ENCODE data around the gene MVK. TPM values are rescaled to one million over a fixed set of nuclear protein-coding genes. Genes with fewer than 3 reads are reported as not detected.
A peak's percentile ranks its signal among the peaks of the same experiment; 100 is the strongest.

Gene MVK
- total and polyA plus RNA-seq, 2 experiments from 2014 or later = 18.3 to 34.3 TPM

- TF ChIP-seq EZH2phosphoT487 (IDR thresholded peaks at IDR 0.05; ENCODE audit: low read depth, severe bottlenecking, unreplicated experiment) (no peak), CTCF (IDR thresholded peaks at IDR 0.05; ENCODE audit: poor library complexity) (peak; percentile 98), EZH2 (IDR thresholded peaks at IDR 0.05; ENCODE audit: borderline replicate concordance) (no peak)
- H2AFZ ChIP-seq = no peak overlapping the region
These were observed 24.3 kb downstream of the MVK start for GRCh38 chr12:109597795-109598427.

GRCh38 chr12:109598428-109598854 lies 24.8 kb downstream of the MVK start:
- H3K9me2 ChIP-seq (replicated peaks; ENCODE audit: insufficient read depth) = no peaks in the 10 kb centered on the region
- H3K4me1 ChIP-seq (ENCODE audit: insufficient read depth) = peaks cover 4% of the 10 kb centered on the region
- no peaks in the 10 kb centered on the region for H4K20me1 ChIP-seq (ENCODE audit: insufficient read depth, poor library complexity, severe bottlenecking)
- H3K36me3 ChIP-seq (replicated peaks; ENCODE audit: insufficient read depth, low read depth) = no peaks in the 10 kb centered on the region
- WGBS (ENCODE audit: low lambda C conversion rate, missing lambda C conversion rate) = 89% methylated on average over 11 of the region's 11 CpGs
- H3K4me3 ChIP-seq = no peak overlapping the region
- H3K4me2 ChIP-seq = no peak overlapping the region
- no peaks in the 10 kb centered on the region for H3K27me3 ChIP-seq
- no peak overlapping the region for H3K27ac ChIP-seq
- TF ChIP-seq EZH2 (IDR thresholded peaks at IDR 0.05; ENCODE audit: borderline replicate concordance) (no peak), CTCF (IDR thresholded peaks at IDR 0.05; ENCODE audit: poor library complexity) (no peak), EZH2phosphoT487 (IDR thresholded peaks at IDR 0.05; ENCODE audit: low read depth, severe bottlenecking, unreplicated experiment) (no peak)
- H2AFZ ChIP-seq = no peak overlapping the region
- no peaks in the 10 kb centered on the region for H3K79me2 ChIP-seq
- no peak for DNase-seq (ENCODE audit: low spot score)
- H3K9me3 ChIP-seq (ENCODE audit: low read depth) = no peaks in the 10 kb centered on the region

More at GRCh38 chr12:109597795-109598427, 24.3 kb downstream of the MVK start:
- Histone ChIP-seq H3K9me3 (ENCODE audit: low read depth) (no peaks in the 10 kb centered on the region), H3K27ac (no peak overlapping the region), H3K4me3 (no peak overlapping the region), H3K27me3 (no peaks in the 10 kb centered on the region), H3K79me2 (no peaks in the 10 kb centered on the region), H3K4me2 (peak overlapping the region; percentile 60), H3K36me3 (replicated peaks; ENCODE audit: insufficient read depth, low read depth) (no peaks in the 10 kb centered on the region), H3K9me2 (replicated peaks; ENCODE audit: insufficient read depth) (no peaks in the 10 kb centered on the region), H4K20me1 (ENCODE audit: insufficient read depth, poor library complexity, severe bottlenecking) (no peaks in the 10 kb centered on the region), H3K4me1 (ENCODE audit: insufficient read depth) (peaks cover 4% of the 10 kb centered on the region)
- peak; percentile 92 for DNase-seq (ENCODE audit: low spot score)
- 45% methylated on average over 27 of the region's 27 CpGs for WGBS (ENCODE audit: low lambda C conversion rate, missing lambda C conversion rate)

- DNase-seq (ENCODE audit: low spot score) = no peak
- Histone ChIP-seq H4K20me1 (ENCODE audit: insufficient read depth, poor library complexity, severe bottlenecking) (no peaks in the 10 kb centered on the region), H3K36me3 (replicated peaks; ENCODE audit: insufficient read depth, low read depth) (no peaks in the 10 kb centered on the region), H3K27me3 (no peaks in the 10 kb centered on the region), H3K79me2 (no peaks in the 10 kb centered on the region), H3K4me1 (ENCODE audit: insufficient read depth) (peaks cover 4% of the 10 kb centered on the region), H3K4me3 (no peak overlapping the region), H3K4me2 (no peak overlapping the region), H2AFZ (no peak overlapping the region), H3K9me3 (ENCODE audit: low read depth) (no peaks in the 10 kb centered on the region), H3K9me2 (replicated peaks; ENCODE audit: insufficient read depth) (no peaks in the 10 kb centered on the region), H3K27ac (no peak overlapping the region)
- WGBS (ENCODE audit: low lambda C conversion rate, missing lambda C conversion rate) = 92% methylated on average over 7 of the region's 7 CpGs
- TF ChIP-seq CTCF (IDR thresholded peaks at IDR 0.05; ENCODE audit: poor library complexity) = no peak
- no peak for TF ChIP-seq EZH2 (IDR thresholded peaks at IDR 0.05; ENCODE audit: borderline replicate concordance)
- TF ChIP-seq EZH2phosphoT487 (IDR thresholded peaks at IDR 0.05; ENCODE audit: low read depth, severe bottlenecking, unreplicated experiment) = no peak
These were observed 25.5 kb downstream of the MVK start for GRCh38 chr12:109599087-109599486.
